HCT116 (cell line): ENCODE data around the gene HTR5A. TPM values are rescaled to one million over a fixed set of nuclear protein-coding genes. Genes with fewer than 3 reads are reported as not detected.

Experiments used
- ATAC-seq: fragments of 200-7000 bp; cut with Tn5 transposase; 2 replicates; pipeline ENCODE4 v1.9.1; 2020; ENCODE audit warnings: mild to moderate bottlenecking, moderate library complexity
- BruUV-seq: library from RNA; stranded (reverse); fragments of 400-500 nt; replicated peaks from 2 replicates; lab custom pipeline; 2021; lab: Mats Ljungman, UMichigan
- CTCF ChIA-PET: fragments of 300-600 bp; sonication (Branson Sonifier 250); formaldehyde crosslinking; loops from one replicate; lab custom pipeline; 2021; ENCODE audit warnings: antibody characterized with exemption; lab: Charles Lee
- POLR2A ChIA-PET: fragments of 300-600, 350-600 bp; sonication (Branson Sonifier 250); formaldehyde crosslinking; loops from one replicate; lab custom pipeline; 2021; ENCODE audit warnings: antibody characterized with exemption; lab: Charles Lee
- RAD21 ChIA-PET, 2 experiments: fragments of 300-600 bp; sonication (Branson Sonifier 250); formaldehyde crosslinking; loops; one replicate each; lab custom pipeline; 2023; ENCODE audit warnings: low total read pairs in 2 of 2; ENCODE audit not compliant: uncharacterized antibody in 2 of 2, unreplicated experiment in 2 of 2, low non-redundant PET in 1 of 2; lab: Charles Lee
- DNase-seq: peaks from one replicate; pipeline ENCODE4 v3.0.0-alpha.2; 2010; ENCODE audit warnings: low read depth, low spot score
- H2AFZ ChIP-seq: fragments of 200-600 bp; shearing (Covaris generic), sonication (generic); 2 replicates; pipeline ENCODE4 v1.6.1; 2017; ENCODE audit warnings: low read depth, mixed run types, mixed read lengths, antibody characterized with exemption, low read length; ENCODE audit not compliant: poor library complexity, severe bottlenecking
- H3K27ac ChIP-seq: 2 replicates; pipeline ENCODE4 v1.5.1; 2012; ENCODE audit warnings: low read depth, low read length
- H3K27me3 ChIP-seq: fragments of 200-600 bp; sonication (generic); 2 replicates; pipeline ENCODE4 v1.6.1; 2016; ENCODE audit warnings: mixed run types, low read length, mixed read lengths; ENCODE audit not compliant: insufficient read depth
- H3K36me3 ChIP-seq, 2 experiments: fragments of 200-500 bp in 1 of 2; fragments of 200-600 bp in 1 of 2; sonication (Bioruptor generic) in 1 of 2; sonication (generic) in 1 of 2; 2 replicates each; pipeline versions ENCODE4 v1.5.1 to v1.6.1; 2014 to 2016; ENCODE audit warnings: low read length in 2 of 2, inconsistent platforms in 1 of 2, mixed read lengths in 1 of 2, mixed run types in 1 of 2; ENCODE audit not compliant: insufficient read depth in 2 of 2, control insufficient read depth in 1 of 2
- H3K4me1 ChIP-seq, 2 experiments: fragments of 200-600 bp in 1 of 2; sonication (generic) in 1 of 2; 2 replicates each; pipeline versions ENCODE4 v1.5.1 to v1.6.1; 2012 to 2017; ENCODE audit warnings: low read length in 2 of 2, inconsistent platforms in 1 of 2, mild to moderate bottlenecking in 1 of 2, mixed read lengths in 1 of 2, mixed run types in 1 of 2, moderate library complexity in 1 of 2; ENCODE audit not compliant: insufficient read depth in 2 of 2, control insufficient read depth in 1 of 2
- H3K4me2 ChIP-seq: fragments of 200-600 bp; sonication (generic); 2 replicates; pipeline ENCODE4 v1.6.1; 2017; ENCODE audit warnings: mixed run types, low read length, mixed read lengths
- H3K4me3 ChIP-seq, 2 experiments: fragments of 200-600 bp in 1 of 2; sonication (generic) in 1 of 2; replicated peaks in 1 of 2; 2 replicates each; pipeline ENCODE4 v1.5.1; 2011 to 2016; ENCODE audit warnings: low read length in 2 of 2, control low read depth in 1 of 2, low read depth in 1 of 2, mild to moderate bottlenecking in 1 of 2, mixed read lengths in 1 of 2, mixed run types in 1 of 2
- H3K79me2 ChIP-seq: fragments of 200-600 bp; sonication (generic); 2 replicates; pipeline ENCODE4 v1.6.1; 2017; ENCODE audit warnings: mild to moderate bottlenecking, mixed run types, low read length, moderate library complexity, mixed read lengths; ENCODE audit not compliant: insufficient read depth
- H3K9ac ChIP-seq: fragments of 200-600 bp; sonication (generic); 2 replicates; pipeline ENCODE4 v1.6.1; 2016; ENCODE audit warnings: low read length, mixed read lengths
- H3K9me2 ChIP-seq: fragments of 200-600 bp; sonication (generic), shearing (Covaris generic); 2 replicates; pipeline ENCODE4 v1.6.1; 2017; ENCODE audit warnings: mixed run types, mild to moderate bottlenecking, moderate library complexity; ENCODE audit not compliant: insufficient read depth
- H3K9me3 ChIP-seq, 2 experiments: fragments of 200-500 bp in 1 of 2; fragments of 200-600 bp in 1 of 2; sonication (Bioruptor generic) in 1 of 2; sonication (generic) in 1 of 2; 2 replicates each; pipeline ENCODE4 v1.6.1; 2014 to 2017; ENCODE audit warnings: low read length in 2 of 2, mixed read lengths in 2 of 2, inconsistent platforms in 1 of 2, low read depth in 1 of 2, mild to moderate bottlenecking in 1 of 2, mixed run types in 1 of 2, moderate library complexity in 1 of 2; ENCODE audit not compliant: control insufficient read depth in 1 of 2, insufficient read depth in 1 of 2
- H4K20me1 ChIP-seq: fragments of 200-600 bp; sonication (generic), shearing (Covaris generic); 2 replicates; pipeline ENCODE4 v1.6.1; 2017; ENCODE audit warnings: mixed run types, mild to moderate bottlenecking, moderate library complexity; ENCODE audit not compliant: insufficient read depth
- ATF3 ChIP-seq: IDR thresholded peaks from 2 replicates; pipeline ENCODE4 v1.6.1; 2012
- EGR1 ChIP-seq: IDR thresholded peaks from 2 replicates; pipeline ENCODE4 v1.6.1; 2012; ENCODE audit warnings: low read depth
- EZH2phosphoT487 ChIP-seq: fragments of 200-600 bp; IDR thresholded peaks from 2 replicates; pipeline ENCODE4 v1.6.1; 2018; ENCODE audit warnings: antibody characterized with exemption, borderline replicate concordance
- FOSL1 ChIP-seq: IDR thresholded peaks from 2 replicates; pipeline ENCODE4 v1.6.1; 2012; ENCODE audit warnings: low read depth
- JUND ChIP-seq: IDR thresholded peaks from 2 replicates; pipeline ENCODE4 v1.6.1; 2012
- MAX ChIP-seq: IDR thresholded peaks from 2 replicates; pipeline ENCODE4 v1.6.1; 2012
- POLR2A ChIP-seq: IDR thresholded peaks from 2 replicates; pipeline ENCODE4 v1.7.0; 2011; ENCODE audit warnings: borderline replicate concordance; ENCODE audit not compliant: insufficient read depth, insufficient read length; ENCODE audit errors: extremely low read depth
- POLR2AphosphoS5 ChIP-seq: IDR thresholded peaks from 2 replicates; pipeline ENCODE4 v1.6.1; 2011; ENCODE audit warnings: mild to moderate bottlenecking, low read depth, low read length, moderate library complexity
- RAD21 ChIP-seq: IDR thresholded peaks from 2 replicates; pipeline ENCODE4 v1.6.1; 2012; ENCODE audit warnings: low read depth, mild to moderate bottlenecking
- REST ChIP-seq: IDR thresholded peaks from 2 replicates; pipeline ENCODE4 v1.6.1; 2012; ENCODE audit warnings: low read depth
- SP1 ChIP-seq: IDR thresholded peaks from 2 replicates; pipeline ENCODE4 v1.6.1; 2012; ENCODE audit warnings: low read depth
- TCF7L2 ChIP-seq: IDR thresholded peaks from 2 replicates; pipeline ENCODE4 v1.7.0; 2011; ENCODE audit warnings: borderline replicate concordance, inconsistent platforms; ENCODE audit not compliant: insufficient read depth, insufficient read length; ENCODE audit errors: extremely low read depth
- ZFX ChIP-seq: fragments of 450-650 bp; IDR thresholded peaks from 2 replicates; pipeline ENCODE4 v1.6.1; 2017
- ZNF274 ChIP-seq: fragments of 200-500 bp; sonication (Bioruptor generic); IDR thresholded peaks from 2 replicates; pipeline ENCODE4 v1.6.1; 2014; ENCODE audit warnings: mild to moderate bottlenecking, low read depth, low read length, inconsistent platforms
- intact Hi-C: fragments of 100-400 bp; cut with micrococcal nuclease; formaldehyde crosslinking; loops from 2 replicates; pipeline ENCODE4 v1.10.0; 2022
- total RNA-seq: library from RNA; stranded (reverse); gene quantifications from one replicate; pipeline ENCODE4 v1.2.1, GENCODE V29; 2021; ENCODE audit not compliant: unreplicated experiment

Gene HTR5A
- total RNA-seq, 1 experiment from 2014 or later, result not detected

- H3K27ac ChIP-seq, result no peak overlapping the region
- ChIA-PET POLR2A (no interaction called here), CTCF (no interaction called here), RAD21 (no interaction called here)
- H3K79me2 ChIP-seq, result no peaks in the 10 kb centered on the region
- H4K20me1 ChIP-seq, result no peaks in the 10 kb centered on the region
- ATAC-seq (no peak), DNase-seq (no peak)
- no peak overlapping the region for H3K9ac ChIP-seq
- TF ChIP-seq TCF7L2, result no peak
- no peak for TF ChIP-seq EGR1
- TF ChIP-seq POLR2A, result no peak
- TF ChIP-seq ATF3, result no peak
- no peak for TF ChIP-seq MAX
- no peak for TF ChIP-seq ZFX
- TF ChIP-seq RAD21, result no peak
- no peak for TF ChIP-seq REST
- no peak for TF ChIP-seq JUND
- no peak for TF ChIP-seq EZH2phosphoT487
- no peak for TF ChIP-seq FOSL1
- no peak for TF ChIP-seq ZNF274
- TF ChIP-seq POLR2AphosphoS5, result no peak
- no peak for TF ChIP-seq SP1
- peaks cover 5% of the 10 kb centered on the region; the same call in 1 of the 2 replicates for H3K27me3 ChIP-seq
- BruUV-seq, result no TSS peak
- no peak overlapping the region for H3K4me2 ChIP-seq
- no peak overlapping the region for H3K4me3 ChIP-seq
- no peaks in the 10 kb centered on the region for H3K9me3 ChIP-seq
- H3K36me3 ChIP-seq, result no peaks in the 10 kb centered on the region
- intact Hi-C loops, result no loop called here
- H3K4me1 ChIP-seq, result no peaks in the 10 kb centered on the region
- no peaks in the 10 kb centered on the region for H3K9me2 ChIP-seq
- no peak overlapping the region for H2AFZ ChIP-seq
Measured at GRCh38 chr7:155038335-155038734, 31.8 kb upstream of the HTR5A start.
